GM21360 (cell line): ENCODE measurements around the gene SPOCK1.

Source experiments
- ATAC-seq: cut with Tn5 transposase; IDR thresholded peaks from one replicate; pipeline ENCODE4 v1.9.1; 2021; ENCODE audit warnings: mild to moderate bottlenecking, moderate library complexity; ENCODE audit not compliant: unreplicated experiment

SPOCK1 gene

GRCh38 chr5:137040641-137041340, 458.3 kb downstream of the SPOCK1 start:
- no peak for ATAC-seq

GRCh38 chr5:137040024-137040423, 459.1 kb downstream of the SPOCK1 start:
- ATAC-seq: no peak

- no peak for ATAC-seq
Observed at GRCh38 chr5:137037848-137038247, 461.3 kb downstream of the SPOCK1 start.

- no peak for ATAC-seq
Observed at GRCh38 chr5:137036640-137037039, 462.5 kb downstream of the SPOCK1 start.

GRCh38 chr5:137035480-137035878, 463.6 kb downstream of the SPOCK1 start:
- no peak for ATAC-seq

- ATAC-seq: no peak
Observed at GRCh38 chr5:137034764-137035479, 464.2 kb downstream of the SPOCK1 start.

GRCh38 chr5:137034213-137034612, 464.9 kb downstream of the SPOCK1 start:
- no peak for ATAC-seq

- ATAC-seq: no peak
Observed at GRCh38 chr5:137032929-137033328, 466.2 kb downstream of the SPOCK1 start.

- no peak for ATAC-seq
Observed at GRCh38 chr5:137027758-137028157, 471.4 kb downstream of the SPOCK1 start.

- no peak for ATAC-seq
Observed at GRCh38 chr5:137026296-137026695, 472.8 kb downstream of the SPOCK1 start.

GRCh38 chr5:137024044-137024443, 475.1 kb downstream of the SPOCK1 start:
- no peak for ATAC-seq

- no peak for ATAC-seq
Observed at GRCh38 chr5:137023371-137023770, 475.8 kb downstream of the SPOCK1 start.

- ATAC-seq: no peak
Observed at GRCh38 chr5:137022725-137023124, 476.4 kb downstream of the SPOCK1 start.

GRCh38 chr5:137022043-137022442, 477.1 kb downstream of the SPOCK1 start:
- no peak for ATAC-seq

- no peak for ATAC-seq
Observed at GRCh38 chr5:137019229-137019628, 479.9 kb downstream of the SPOCK1 start.

GRCh38 chr5:137016783-137017324, 482.3 kb downstream of the SPOCK1 start:
- ATAC-seq: no peak

- no peak for ATAC-seq
Observed at GRCh38 chr5:137015540-137016116, 483.5 kb downstream of the SPOCK1 start.

- no peak for ATAC-seq
Observed at GRCh38 chr5:137014731-137015130, 484.4 kb downstream of the SPOCK1 start.

- no peak for ATAC-seq
Observed at GRCh38 chr5:137010226-137010625, 488.9 kb downstream of the SPOCK1 start.

GRCh38 chr5:137004279-137004678, 494.8 kb downstream of the SPOCK1 start:
- no peak for ATAC-seq

- no peak for ATAC-seq
Observed at GRCh38 chr5:137001026-137001569, 498.0 kb downstream of the SPOCK1 start.

- ATAC-seq: no peak
Observed at GRCh38 chr5:136999787-137000186, 499.3 kb downstream of the SPOCK1 start.
